Measurements from ENCODE around the gene RAB3IL1. TPM values are rescaled to one million over a fixed set of nuclear protein-coding genes. Genes with fewer than 3 reads are reported as not detected.

Gene RAB3IL1
- total and polyA plus RNA-seq, 9 of the 15 experiments (the other 6 are each of a cell fraction or from before 2014, with no cell fraction given) = 0.15 to 42.6 (median 15.5) TPM

- TF ChIP-seq ZNF592 (IDR thresholded peaks at IDR 0.05) (no peak), MNT (conservative IDR thresholded peaks at IDR 0.05) (no peak), FOSL1 (tag; conservative IDR thresholded peaks at IDR 0.05) (no peak; the same call in 1 of the 2 replicates), COPS2 (conservative IDR thresholded peaks at IDR 0.05) (no peak), SP2 (IDR thresholded peaks at IDR 0.05; ENCODE audit: extremely low read depth, low read depth, low read length, poor library complexity, severe bottlenecking) (no peak), FOXK1 (CRISPR knock-in tag; IDR thresholded peaks at IDR 0.05; ENCODE audit: borderline replicate concordance) (no peak)
- TF ChIP-seq, protein P1, sequence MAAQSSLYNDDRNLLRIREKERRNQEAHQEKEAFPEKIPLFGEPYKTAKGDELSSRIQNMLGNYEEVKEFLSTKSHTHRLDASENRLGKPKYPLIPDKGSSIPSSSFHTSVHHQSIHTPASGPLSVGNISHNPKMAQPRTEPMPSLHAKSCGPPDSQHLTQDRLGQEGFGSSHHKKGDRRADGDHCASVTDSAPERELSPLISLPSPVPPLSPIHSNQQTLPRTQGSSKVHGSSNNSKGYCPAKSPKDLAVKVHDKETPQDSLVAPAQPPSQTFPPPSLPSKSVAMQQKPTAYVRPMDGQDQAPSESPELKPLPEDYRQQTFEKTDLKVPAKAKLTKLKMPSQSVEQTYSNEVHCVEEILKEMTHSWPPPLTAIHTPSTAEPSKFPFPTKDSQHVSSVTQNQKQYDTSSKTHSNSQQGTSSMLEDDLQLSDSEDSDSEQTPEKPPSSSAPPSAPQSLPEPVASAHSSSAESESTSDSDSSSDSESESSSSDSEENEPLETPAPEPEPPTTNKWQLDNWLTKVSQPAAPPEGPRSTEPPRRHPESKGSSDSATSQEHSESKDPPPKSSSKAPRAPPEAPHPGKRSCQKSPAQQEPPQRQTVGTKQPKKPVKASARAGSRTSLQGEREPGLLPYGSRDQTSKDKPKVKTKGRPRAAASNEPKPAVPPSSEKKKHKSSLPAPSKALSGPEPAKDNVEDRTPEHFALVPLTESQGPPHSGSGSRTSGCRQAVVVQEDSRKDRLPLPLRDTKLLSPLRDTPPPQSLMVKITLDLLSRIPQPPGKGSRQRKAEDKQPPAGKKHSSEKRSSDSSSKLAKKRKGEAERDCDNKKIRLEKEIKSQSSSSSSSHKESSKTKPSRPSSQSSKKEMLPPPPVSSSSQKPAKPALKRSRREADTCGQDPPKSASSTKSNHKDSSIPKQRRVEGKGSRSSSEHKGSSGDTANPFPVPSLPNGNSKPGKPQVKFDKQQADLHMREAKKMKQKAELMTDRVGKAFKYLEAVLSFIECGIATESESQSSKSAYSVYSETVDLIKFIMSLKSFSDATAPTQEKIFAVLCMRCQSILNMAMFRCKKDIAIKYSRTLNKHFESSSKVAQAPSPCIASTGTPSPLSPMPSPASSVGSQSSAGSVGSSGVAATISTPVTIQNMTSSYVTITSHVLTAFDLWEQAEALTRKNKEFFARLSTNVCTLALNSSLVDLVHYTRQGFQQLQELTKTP (IDR thresholded peaks at IDR 0.05; ENCODE audit: low read depth in 1 of 2, partially characterized antibody in 2 of 2) = peak in 1 of 2 experiments; percentile 0
These were observed 46.8 kb upstream of the RAB3IL1 start (continued) for GRCh38 chr11:61964058-61964665.

Data from K562 (cell line).